Endothelial cell of umbilical vein (primary cell): ENCODE results near the gene IQGAP2.

Experiments used
- CTCF ChIP-seq, 2 donors: IDR thresholded peaks; 1 replicate in 1 of 2; 2 replicates in 1 of 2; pipeline ENCODE4 v1.5.1; 2011; ENCODE audit warnings: low read length in 2 of 2, mild to moderate bottlenecking in 2 of 2, moderate library complexity in 2 of 2, control low read depth in 1 of 2, inconsistent platforms in 1 of 2, low read depth in 1 of 2; ENCODE audit not compliant: insufficient read depth in 1 of 2; ENCODE audit errors: extremely low read depth in 1 of 2
- JUN ChIP-seq: IDR thresholded peaks from 2 replicates; pipeline ENCODE4 v1.6.1; 2011; ENCODE audit warnings: borderline replicate concordance, low read depth; ENCODE audit not compliant: insufficient read length, insufficient read depth
- POLR2A ChIP-seq: IDR thresholded peaks from 2 replicates; pipeline ENCODE4 v1.6.1; 2012; ENCODE audit warnings: low read depth, mild to moderate bottlenecking, control low read depth, low read length
- POLR2AphosphoS5 ChIP-seq: IDR thresholded peaks from 2 replicates; pipeline ENCODE4 v1.6.1; 2012; ENCODE audit warnings: low read depth, mild to moderate bottlenecking, control low read depth, low read length, moderate library complexity; ENCODE audit not compliant: insufficient read depth

- TF ChIP-seq CTCF (IDR thresholded peaks at IDR 0.05; ENCODE audit: extremely low read depth in 1 of 2, insufficient read depth in 1 of 2, low read depth in 1 of 2, low read length in 2 of 2) (no peak), POLR2AphosphoS5 (no peak), POLR2A (no peak), JUN (no peak)
These were observed 101.9 kb downstream of the IQGAP2 start for GRCh38 chr5:76504901-76505564.
